HCT116 (cell line): Measurements from ENCODE around the gene PANK3.

Source experiments
- CEBPB ChIP-seq: IDR thresholded peaks from 2 replicates; pipeline ENCODE4 v1.6.1; 2012; ENCODE audit warnings: low read depth
- EGR1 ChIP-seq: IDR thresholded peaks from 2 replicates; pipeline ENCODE4 v1.6.1; 2012; ENCODE audit warnings: low read depth
- POLR2A ChIP-seq: IDR thresholded peaks from 2 replicates; pipeline ENCODE4 v1.7.0; 2011; ENCODE audit warnings: borderline replicate concordance; ENCODE audit not compliant: insufficient read depth, insufficient read length; ENCODE audit errors: extremely low read depth
- POLR2AphosphoS5 ChIP-seq: IDR thresholded peaks from 2 replicates; pipeline ENCODE4 v1.6.1; 2011; ENCODE audit warnings: mild to moderate bottlenecking, low read depth, low read length, moderate library complexity
- RAD21 ChIP-seq: IDR thresholded peaks from 2 replicates; pipeline ENCODE4 v1.6.1; 2012; ENCODE audit warnings: low read depth, mild to moderate bottlenecking
- TCF7L2 ChIP-seq: IDR thresholded peaks from 2 replicates; pipeline ENCODE4 v1.7.0; 2011; ENCODE audit warnings: borderline replicate concordance, inconsistent platforms; ENCODE audit not compliant: insufficient read depth, insufficient read length; ENCODE audit errors: extremely low read depth
- TF ChIP-seq, protein P1 (sequence below), 3 experiments: fragments of 200-600 bp in 1 of 3; sonication (generic) in 1 of 3; IDR thresholded peaks in 2 of 3; conservative IDR thresholded peaks in 1 of 3; 2 replicates each; pipeline ENCODE4 v1.5.1; 2012 to 2017; ENCODE audit warnings: low read depth in 2 of 3, low read length in 2 of 3, antibody characterized with exemption in 1 of 3, borderline replicate concordance in 1 of 3, control low read depth in 1 of 3, mild to moderate bottlenecking in 1 of 3, mixed read lengths in 1 of 3, mixed run types in 1 of 3, moderate library complexity in 1 of 3; ENCODE audit not compliant: insufficient read depth in 1 of 3
- TF ChIP-seq, protein P2 (sequence below): IDR thresholded peaks from 2 replicates; pipeline ENCODE4 v1.6.1; 2012

DNA sequence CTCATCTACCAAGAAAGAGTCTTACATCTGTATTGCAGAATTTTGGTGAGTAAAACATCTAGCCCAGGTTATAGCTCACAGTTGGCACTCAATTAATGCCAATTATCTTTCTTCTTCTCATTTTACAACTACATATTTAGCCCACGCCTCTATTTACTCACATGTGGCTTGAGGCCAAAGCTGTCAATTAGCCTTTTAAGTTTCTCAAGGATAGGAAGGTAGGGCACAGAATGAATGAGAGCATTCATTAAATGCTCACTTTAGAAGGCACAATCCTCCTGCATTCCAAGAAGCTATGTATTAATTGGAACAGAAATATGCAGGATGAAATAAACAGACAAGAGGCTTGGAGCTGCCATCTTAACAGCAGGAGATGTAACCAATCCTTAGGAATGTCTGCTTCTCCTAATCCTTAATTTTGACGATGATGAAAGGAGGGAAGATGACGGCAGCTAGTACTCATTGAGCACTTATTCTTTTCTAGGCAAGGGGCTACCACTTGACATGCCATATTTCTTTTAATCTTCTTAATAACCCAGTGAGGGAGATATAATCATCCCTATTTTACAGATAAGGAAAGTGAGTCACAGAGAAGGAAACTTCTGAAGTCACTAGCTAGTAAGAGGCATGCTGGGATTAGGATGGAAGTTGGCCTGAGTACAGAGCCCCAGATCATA lies 30.8 kb upstream of the PANK3 start:
- TF ChIP-seq, protein P1, sequence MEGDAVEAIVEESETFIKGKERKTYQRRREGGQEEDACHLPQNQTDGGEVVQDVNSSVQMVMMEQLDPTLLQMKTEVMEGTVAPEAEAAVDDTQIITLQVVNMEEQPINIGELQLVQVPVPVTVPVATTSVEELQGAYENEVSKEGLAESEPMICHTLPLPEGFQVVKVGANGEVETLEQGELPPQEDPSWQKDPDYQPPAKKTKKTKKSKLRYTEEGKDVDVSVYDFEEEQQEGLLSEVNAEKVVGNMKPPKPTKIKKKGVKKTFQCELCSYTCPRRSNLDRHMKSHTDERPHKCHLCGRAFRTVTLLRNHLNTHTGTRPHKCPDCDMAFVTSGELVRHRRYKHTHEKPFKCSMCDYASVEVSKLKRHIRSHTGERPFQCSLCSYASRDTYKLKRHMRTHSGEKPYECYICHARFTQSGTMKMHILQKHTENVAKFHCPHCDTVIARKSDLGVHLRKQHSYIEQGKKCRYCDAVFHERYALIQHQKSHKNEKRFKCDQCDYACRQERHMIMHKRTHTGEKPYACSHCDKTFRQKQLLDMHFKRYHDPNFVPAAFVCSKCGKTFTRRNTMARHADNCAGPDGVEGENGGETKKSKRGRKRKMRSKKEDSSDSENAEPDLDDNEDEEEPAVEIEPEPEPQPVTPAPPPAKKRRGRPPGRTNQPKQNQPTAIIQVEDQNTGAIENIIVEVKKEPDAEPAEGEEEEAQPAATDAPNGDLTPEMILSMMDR (IDR thresholded peaks at IDR 0.05 in 2 of 3, conservative IDR thresholded peaks at IDR 0.05 in 1 of 3; ENCODE audit: borderline replicate concordance in 1 of 3, insufficient read depth in 1 of 3, low read depth in 2 of 3, low read length in 2 of 3) = no peak
- no peak for TF ChIP-seq CEBPB
- TF ChIP-seq, protein P2, sequence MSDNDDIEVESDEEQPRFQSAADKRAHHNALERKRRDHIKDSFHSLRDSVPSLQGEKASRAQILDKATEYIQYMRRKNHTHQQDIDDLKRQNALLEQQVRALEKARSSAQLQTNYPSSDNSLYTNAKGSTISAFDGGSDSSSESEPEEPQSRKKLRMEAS = no peak
- TF ChIP-seq RAD21 = no peak
- no peak for TF ChIP-seq POLR2AphosphoS5
- TF ChIP-seq POLR2A = no peak
- TF ChIP-seq TCF7L2 = no peak
- TF ChIP-seq EGR1 = no peak
